ENCODE measurements around the gene NFIB. TPM values are rescaled to one million over a fixed set of nuclear protein-coding genes. Genes with fewer than 3 reads are reported as not detected.
A peak's percentile ranks its signal among the peaks of the same experiment; 100 is the strongest.

NFIB gene
- total RNA-seq, 2 donors from 2014 or later = 47.0 to 65.9 TPM

- no peak for DNase-seq
- no peak for ATAC-seq
- Histone ChIP-seq H3K36me3 (replicated peaks in 1 of 2; ENCODE audit: insufficient read depth in 1 of 2, low read depth in 2 of 2) (no peaks in the 10 kb centered on the region), H3K4me3 (no peak overlapping the region), H3K9me3 (no peaks in the 10 kb centered on the region), H3K27me3 (no peaks in the 10 kb centered on the region), H3K4me1 (peaks cover 6% of the 10 kb centered on the region), H3K27ac (no peak overlapping the region)
- intact Hi-C loops (cut with DNase I) = no loop called here
- TF ChIP-seq, protein P1, sequence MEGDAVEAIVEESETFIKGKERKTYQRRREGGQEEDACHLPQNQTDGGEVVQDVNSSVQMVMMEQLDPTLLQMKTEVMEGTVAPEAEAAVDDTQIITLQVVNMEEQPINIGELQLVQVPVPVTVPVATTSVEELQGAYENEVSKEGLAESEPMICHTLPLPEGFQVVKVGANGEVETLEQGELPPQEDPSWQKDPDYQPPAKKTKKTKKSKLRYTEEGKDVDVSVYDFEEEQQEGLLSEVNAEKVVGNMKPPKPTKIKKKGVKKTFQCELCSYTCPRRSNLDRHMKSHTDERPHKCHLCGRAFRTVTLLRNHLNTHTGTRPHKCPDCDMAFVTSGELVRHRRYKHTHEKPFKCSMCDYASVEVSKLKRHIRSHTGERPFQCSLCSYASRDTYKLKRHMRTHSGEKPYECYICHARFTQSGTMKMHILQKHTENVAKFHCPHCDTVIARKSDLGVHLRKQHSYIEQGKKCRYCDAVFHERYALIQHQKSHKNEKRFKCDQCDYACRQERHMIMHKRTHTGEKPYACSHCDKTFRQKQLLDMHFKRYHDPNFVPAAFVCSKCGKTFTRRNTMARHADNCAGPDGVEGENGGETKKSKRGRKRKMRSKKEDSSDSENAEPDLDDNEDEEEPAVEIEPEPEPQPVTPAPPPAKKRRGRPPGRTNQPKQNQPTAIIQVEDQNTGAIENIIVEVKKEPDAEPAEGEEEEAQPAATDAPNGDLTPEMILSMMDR (IDR thresholded peaks at IDR 0.05) = no peak
- TF ChIP-seq POLR2A (IDR thresholded peaks at IDR 0.05) = no peak
- WGBS, 2 donors = 55 to 63% methylated on average over 3 of the region's 3 CpGs
Observed at GRCh38 chr9:14136047-14136635, 177.8 kb downstream of the NFIB start.

DNA sequence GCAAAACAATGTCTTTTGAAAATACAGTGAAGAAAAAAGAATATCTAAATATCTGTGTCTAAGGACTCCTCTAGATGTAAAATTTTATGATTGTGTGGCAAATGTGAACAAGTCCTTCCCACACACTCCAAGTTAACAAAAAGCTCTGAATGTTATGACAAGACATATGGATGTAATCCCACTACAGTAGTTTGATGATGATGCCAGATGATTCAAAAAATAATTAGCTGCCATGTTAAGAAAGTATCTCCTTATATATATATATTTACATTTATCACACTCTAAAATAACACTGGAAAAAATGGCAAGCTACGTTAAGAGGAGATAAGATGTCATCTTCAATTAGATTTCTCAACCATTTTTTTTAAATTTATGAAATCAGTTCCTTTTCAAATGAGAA is 178.5 kb downstream of the NFIB start:
- Histone ChIP-seq H3K4me1 (peaks cover 7% of the 10 kb centered on the region), H3K27ac (no peak overlapping the region), H3K27me3 (no peaks in the 10 kb centered on the region), H3K4me3 (no peak overlapping the region), H3K36me3 (replicated peaks in 1 of 2; ENCODE audit: insufficient read depth in 1 of 2, low read depth in 2 of 2) (no peaks in the 10 kb centered on the region), H3K9me3 (no peaks in the 10 kb centered on the region)
- 53 to 59% methylated on average over 1 of the region's 1 CpG for WGBS, 2 donors
- TF ChIP-seq POLR2A (IDR thresholded peaks at IDR 0.05) = no peak
- TF ChIP-seq, protein P1 (IDR thresholded peaks at IDR 0.05) = no peak
- intact Hi-C loops (cut with DNase I) = no loop called here
- no peak for DNase-seq
- ATAC-seq = no peak

DNA sequence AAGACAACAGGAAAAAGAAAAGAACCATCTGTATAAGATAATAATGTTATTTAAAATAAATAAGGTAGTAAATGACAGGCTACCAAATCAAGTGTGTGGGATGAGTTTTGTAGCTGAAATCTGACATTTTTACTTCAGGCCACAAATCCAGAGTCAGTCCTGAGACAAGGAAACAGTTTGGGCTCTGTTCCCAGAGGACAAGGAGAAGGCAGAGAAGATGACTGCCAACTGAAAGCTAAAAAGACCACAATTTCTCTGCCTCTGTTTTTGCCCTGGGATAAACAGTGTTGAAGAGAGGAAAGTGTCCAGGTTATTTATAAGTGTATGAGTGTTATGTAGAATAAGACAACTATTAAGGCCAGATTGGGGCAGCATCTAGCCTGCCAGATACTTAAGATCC is 180.5 kb downstream of the NFIB start:
- H3K27me3 ChIP-seq = no peaks in the 10 kb centered on the region
- no peak for DNase-seq
- no peak overlapping the region for H3K4me3 ChIP-seq
- TF ChIP-seq, protein P1 (IDR thresholded peaks at IDR 0.05) = no peak
- TF ChIP-seq POLR2A (IDR thresholded peaks at IDR 0.05) = no peak
- H3K27ac ChIP-seq = peak overlapping the region in 1 of 4 donors; percentile 37
- H3K36me3 ChIP-seq (replicated peaks in 1 of 2; ENCODE audit: insufficient read depth in 1 of 2, low read depth in 2 of 2) = no peaks in the 10 kb centered on the region
- no peaks in the 10 kb centered on the region for H3K9me3 ChIP-seq
- H3K4me1 ChIP-seq = peaks cover 7% of the 10 kb centered on the region
- ATAC-seq = no peak
- intact Hi-C loops (cut with DNase I) = no loop called here

GRCh38 chr9:14132775-14133174 is 181.2 kb downstream of the NFIB start:
- TF ChIP-seq, protein P1 (IDR thresholded peaks at IDR 0.05) = no peak
- TF ChIP-seq POLR2A (IDR thresholded peaks at IDR 0.05) = no peak
- no peaks in the 10 kb centered on the region for H3K27me3 ChIP-seq
- no peak overlapping the region for H3K4me3 ChIP-seq
- H3K9me3 ChIP-seq = no peaks in the 10 kb centered on the region
- H3K27ac ChIP-seq = peak overlapping the region in 1 of 4 donors; percentile 37
- no peak for ATAC-seq
- 73 to 83% methylated on average over 2 of the region's 2 CpGs for WGBS, 2 donors
- H3K36me3 ChIP-seq (replicated peaks in 1 of 2; ENCODE audit: insufficient read depth in 1 of 2, low read depth in 2 of 2) = no peaks in the 10 kb centered on the region
- DNase-seq = no peak
- intact Hi-C loops (cut with DNase I) = no loop called here
- H3K4me1 ChIP-seq = peaks cover 7% of the 10 kb centered on the region

Data from body of pancreas (tissue), 4 donors.